Measurements from ENCODE around the gene PCIF1. TPM values are rescaled to one million over a fixed set of nuclear protein-coding genes. Genes with fewer than 3 reads are reported as not detected.

Gene PCIF1
- total and polyA plus RNA-seq, 9 of the 15 experiments (the other 6 are each of a cell fraction or from before 2014, with no cell fraction given), result 5.8 to 29.4 (median 11.3) TPM

DNA sequence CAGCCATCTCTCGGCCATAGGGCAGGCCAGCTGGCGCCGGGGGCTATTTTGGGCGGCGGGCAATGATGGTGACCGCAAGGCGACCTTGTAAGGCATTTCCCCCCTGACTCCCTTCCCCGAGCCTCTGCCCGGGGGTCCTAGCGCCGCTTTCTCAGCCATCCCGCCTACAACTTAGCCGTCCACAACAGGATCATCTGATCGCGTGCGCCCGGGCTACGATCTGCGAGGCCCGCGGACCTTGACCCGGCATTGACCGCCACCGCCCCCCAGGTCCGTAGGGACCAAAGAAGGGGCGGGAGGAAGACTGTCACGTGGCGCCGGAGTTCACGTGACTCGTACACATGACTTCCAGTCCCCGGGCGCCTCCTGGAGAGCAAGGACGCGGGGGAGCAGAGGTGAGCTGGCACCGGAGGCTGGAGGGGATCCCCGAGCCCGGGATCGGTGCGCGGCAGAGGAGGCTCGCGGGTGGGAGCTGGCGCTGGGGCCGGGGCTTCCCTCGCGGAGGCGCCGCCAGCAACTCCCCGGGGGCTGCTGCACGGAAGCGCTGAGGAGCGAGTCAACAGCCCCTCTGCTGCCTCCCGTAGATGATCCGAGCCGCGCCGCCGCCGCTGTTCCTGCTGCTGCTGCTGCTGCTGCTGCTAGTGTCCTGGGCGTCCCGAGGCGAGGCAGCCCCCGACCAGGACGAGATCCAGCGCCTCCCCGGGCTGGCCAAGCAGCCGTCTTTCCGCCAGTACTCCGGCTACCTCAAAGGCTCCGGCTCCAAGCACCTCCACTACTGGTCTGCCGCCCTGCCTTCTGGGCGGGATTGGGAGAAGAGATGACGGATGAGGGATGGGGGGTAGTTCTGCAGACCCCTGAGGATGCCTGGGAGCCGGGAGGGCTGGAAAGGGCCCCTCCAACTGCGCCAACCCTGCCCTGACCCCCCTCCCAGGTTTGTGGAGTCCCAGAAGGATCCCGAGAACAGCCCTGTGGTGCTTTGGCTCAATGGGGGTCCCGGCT lies 43.2 kb upstream of the PCIF1 start, which contains the start of the genes CTSA and NEURL2 (continued):
- TF ChIP-seq, protein P1, sequence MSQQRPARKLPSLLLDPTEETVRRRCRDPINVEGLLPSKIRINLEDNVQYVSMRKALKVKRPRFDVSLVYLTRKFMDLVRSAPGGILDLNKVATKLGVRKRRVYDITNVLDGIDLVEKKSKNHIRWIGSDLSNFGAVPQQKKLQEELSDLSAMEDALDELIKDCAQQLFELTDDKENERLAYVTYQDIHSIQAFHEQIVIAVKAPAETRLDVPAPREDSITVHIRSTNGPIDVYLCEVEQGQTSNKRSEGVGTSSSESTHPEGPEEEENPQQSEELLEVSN (IDR thresholded peaks at IDR 0.05; ENCODE audit: borderline replicate concordance in 1 of 2, extremely low read depth in 1 of 2, insufficient read depth in 1 of 2, insufficient read length in 1 of 2, low read depth in 1 of 2, low read length in 1 of 2, poor library complexity in 1 of 2, severe bottlenecking in 1 of 2), result peak; percentile 87 to 94
- no peak for TF ChIP-seq IFI16 (CRISPR knock-in tag; IDR thresholded peaks at IDR 0.05)
- TF ChIP-seq TSC22D4 (tag; IDR thresholded peaks at IDR 0.05), result no peak
- peak; percentile 89 for TF ChIP-seq ZBTB7A (IDR thresholded peaks at IDR 0.05; ENCODE audit: borderline replicate concordance, control insufficient read depth, low read depth, low read length)
- TF ChIP-seq RBFOX2 (IDR thresholded peaks at IDR 0.05; ENCODE audit: low read depth, low read length), result peak; percentile 89
- peak; percentile 67 for TF ChIP-seq FIP1L1 (IDR thresholded peaks at IDR 0.05; ENCODE audit: low read depth, low read length, poor library complexity, severe bottlenecking)
- no peak for TF ChIP-seq MECOM (CRISPR knock-in tag; IDR thresholded peaks at IDR 0.05)
- TF ChIP-seq, protein P2, sequence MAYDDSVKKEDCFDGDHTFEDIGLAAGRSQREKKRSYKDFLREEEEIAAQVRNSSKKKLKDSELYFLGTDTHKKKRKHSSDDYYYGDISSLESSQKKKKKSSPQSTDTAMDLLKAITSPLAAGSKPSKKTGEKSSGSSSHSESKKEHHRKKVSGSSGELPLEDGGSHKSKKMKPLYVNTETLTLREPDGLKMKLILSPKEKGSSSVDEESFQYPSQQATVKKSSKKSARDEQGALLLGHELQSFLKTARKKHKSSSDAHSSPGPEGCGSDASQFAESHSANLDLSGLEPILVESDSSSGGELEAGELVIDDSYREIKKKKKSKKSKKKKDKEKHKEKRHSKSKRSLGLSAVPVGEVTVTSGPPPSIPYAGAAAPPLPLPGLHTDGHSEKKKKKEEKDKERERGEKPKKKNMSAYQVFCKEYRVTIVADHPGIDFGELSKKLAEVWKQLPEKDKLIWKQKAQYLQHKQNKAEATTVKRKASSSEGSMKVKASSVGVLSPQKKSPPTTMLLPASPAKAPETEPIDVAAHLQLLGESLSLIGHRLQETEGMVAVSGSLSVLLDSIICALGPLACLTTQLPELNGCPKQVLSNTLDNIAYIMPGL (CRISPR knock-in tag; IDR thresholded peaks at IDR 0.05), result no peak
- TF ChIP-seq, protein P3, sequence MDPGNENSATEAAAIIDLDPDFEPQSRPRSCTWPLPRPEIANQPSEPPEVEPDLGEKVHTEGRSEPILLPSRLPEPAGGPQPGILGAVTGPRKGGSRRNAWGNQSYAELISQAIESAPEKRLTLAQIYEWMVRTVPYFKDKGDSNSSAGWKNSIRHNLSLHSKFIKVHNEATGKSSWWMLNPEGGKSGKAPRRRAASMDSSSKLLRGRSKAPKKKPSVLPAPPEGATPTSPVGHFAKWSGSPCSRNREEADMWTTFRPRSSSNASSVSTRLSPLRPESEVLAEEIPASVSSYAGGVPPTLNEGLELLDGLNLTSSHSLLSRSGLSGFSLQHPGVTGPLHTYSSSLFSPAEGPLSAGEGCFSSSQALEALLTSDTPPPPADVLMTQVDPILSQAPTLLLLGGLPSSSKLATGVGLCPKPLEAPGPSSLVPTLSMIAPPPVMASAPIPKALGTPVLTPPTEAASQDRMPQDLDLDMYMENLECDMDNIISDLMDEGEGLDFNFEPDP (CRISPR knock-in tag; IDR thresholded peaks at IDR 0.05), result no peak
- no peak for TF ChIP-seq POLR2H (tag; IDR thresholded peaks at IDR 0.05; ENCODE audit: low read depth)
- TF ChIP-seq HNRNPLL (IDR thresholded peaks at IDR 0.05; ENCODE audit: low read depth, low read length, poor library complexity, severe bottlenecking), result no peak
- TF ChIP-seq NRF1 (conservative IDR thresholded peaks at IDR 0.05 in 1 of 2, IDR thresholded peaks at IDR 0.05 in 1 of 2), result peak; percentile 27 to 36; a peak in 2 of 4 replicates
- no peak for TF ChIP-seq LARP7 (IDR thresholded peaks at IDR 0.05)
- TF ChIP-seq CREM (IDR thresholded peaks at IDR 0.05; ENCODE audit: low read depth), result peak; percentile 66
- TF ChIP-seq ZNF217 (CRISPR knock-in tag; IDR thresholded peaks at IDR 0.05), result no peak
- TF ChIP-seq CREB1 (IDR thresholded peaks at IDR 0.05), result no peak
- TF ChIP-seq CREB1 (CRISPR knock-in tag; IDR thresholded peaks at IDR 0.05), result no peak

Measured in K562 (cell line).